H1 (cell line): ENCODE data around the gene GPS1. TPM values are rescaled to one million over a fixed set of nuclear protein-coding genes. Genes with fewer than 3 reads are reported as not detected.

Source experiments
- ASH2L ChIP-seq: fragments of 200-600, 300-600 bp; sonication (generic); IDR thresholded peaks from one replicate; pipeline ENCODE4 v1.7.1; 2017; ENCODE audit warnings: low read length
- CHD7 ChIP-seq: fragments of 300-600 bp; sonication (generic); IDR thresholded peaks from 2 replicates; pipeline ENCODE4 v1.7.1; 2012; ENCODE audit warnings: low read length, moderate library complexity, mild to moderate bottlenecking, inconsistent platforms; ENCODE audit not compliant: insufficient replicate concordance
- EP300 ChIP-seq, 2 experiments: IDR thresholded peaks; 1 replicate in 1 of 2; 2 replicates in 1 of 2; pipeline ENCODE4 v1.6.1; 2011 to 2012; ENCODE audit warnings: low read depth in 2 of 2, low read length in 2 of 2, mild to moderate bottlenecking in 2 of 2, borderline replicate concordance in 1 of 2, inconsistent platforms in 1 of 2, moderate library complexity in 1 of 2
- FOSL1 ChIP-seq: IDR thresholded peaks from 2 replicates; pipeline ENCODE4 v1.6.1; 2011; ENCODE audit warnings: mild to moderate bottlenecking, low read depth, low read length, moderate library complexity; ENCODE audit not compliant: insufficient read depth
- JUND ChIP-seq: IDR thresholded peaks from 2 replicates; pipeline ENCODE4 v1.6.1; 2011; ENCODE audit warnings: mild to moderate bottlenecking, improper control_type of control experiment, low read length
- SIRT6 ChIP-seq: IDR thresholded peaks from one replicate; pipeline ENCODE4 v1.7.1; 2012; ENCODE audit warnings: low read length, inconsistent platforms
- SP4 ChIP-seq: IDR thresholded peaks from 2 replicates; pipeline ENCODE4 v1.6.1; 2012; ENCODE audit warnings: low read length, inconsistent platforms
- SUZ12 ChIP-seq: fragments of 200-600 bp; sonication (generic); IDR thresholded peaks from 2 replicates; pipeline ENCODE4 v1.6.1; 2012; ENCODE audit warnings: mild to moderate bottlenecking, inconsistent platforms, low read length, moderate library complexity, mixed read lengths
- USF2 ChIP-seq: IDR thresholded peaks from 2 replicates; pipeline ENCODE4 v1.6.1; 2011; ENCODE audit warnings: low read length, improper control_type of control experiment
- polyA plus RNA-seq, 7 experiments: library from polyadenylated mRNA; depleted of rRNA in 3 of 7; stranded (reverse) in 5 of 7; unstranded in 2 of 7; fragments of >200 nt in 5 of 7; fragments of 200-250 nt in 2 of 7; gene quantifications; 1 replicate in 5 of 7; 2 replicates in 1 of 7; 4 replicates in 1 of 7; pipeline versions ENCODE4 v1.2.1 to v1.2.3, GENCODE V29; 2011 to 2013; ENCODE audit warnings: missing spikeins in 2 of 7, mixed read lengths in 2 of 7
- total RNA-seq: library from RNA; stranded (reverse); fragmentation: NEBNext Ultra II Directional; extraction: Animal tissue kit (Norgen Biotek cat#: 25700); gene quantifications from 2 replicates; pipeline ENCODE4 v1.2.1, GENCODE V29; 2021

GPS1 gene
- total and polyA plus RNA-seq, 2 of the 8 experiments (the other 6 are each of a cell fraction or from before 2014, with no cell fraction given): 153 to 277 TPM

- TF ChIP-seq EP300 (IDR thresholded peaks at IDR 0.05; ENCODE audit: borderline replicate concordance in 1 of 2, low read depth in 2 of 2, low read length in 2 of 2): no peak
- TF ChIP-seq SP4: no peak
- TF ChIP-seq CHD7: no peak
- no peak for TF ChIP-seq JUND
- TF ChIP-seq FOSL1: no peak
- TF ChIP-seq SUZ12: no peak
- TF ChIP-seq USF2: no peak
- no peak for TF ChIP-seq ASH2L
- no peak for TF ChIP-seq SIRT6
These were observed 8.2 kb upstream of the GPS1 start (continued) for GRCh38 chr17:82043507-82043906.
